ENCODE measurements around the gene SLC7A1.
"Not testable (repeated sequence)": the region's sequence is repeated elsewhere in the genome, so short reads cannot be mapped to it uniquely, and the experiment has no call there.

SLC7A1 gene

GRCh38 chr13:29595380-29596063 lies at the start of gene SLC7A1:
Gene SLC7A1 (minus strand): TSS chr13:29595688. CDS start chr13:29536188, 59,500 bp downstream.
- DNase-seq: peak; percentile 73

DNA sequence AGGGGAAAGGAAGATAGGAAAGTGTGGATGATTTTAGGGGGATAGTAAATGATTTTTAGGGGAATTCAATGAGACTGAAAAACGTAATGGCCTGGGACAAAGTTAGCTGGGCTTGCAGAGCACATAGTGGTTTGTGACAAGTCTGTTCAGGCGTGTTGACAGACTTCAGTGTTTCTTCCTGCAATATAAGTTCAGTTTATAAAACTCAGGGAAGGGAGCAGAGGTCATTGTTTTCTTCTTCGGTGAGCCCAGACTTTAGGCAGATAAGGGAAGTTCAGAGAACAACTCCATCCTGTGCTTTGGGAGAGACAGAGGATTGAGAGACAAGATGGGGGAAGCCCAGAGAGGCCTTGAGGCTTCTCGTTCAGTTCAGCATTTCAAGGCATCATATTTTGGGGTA lies 45.2 kb upstream of the SLC7A1 start:
- no peak for DNase-seq

DNA sequence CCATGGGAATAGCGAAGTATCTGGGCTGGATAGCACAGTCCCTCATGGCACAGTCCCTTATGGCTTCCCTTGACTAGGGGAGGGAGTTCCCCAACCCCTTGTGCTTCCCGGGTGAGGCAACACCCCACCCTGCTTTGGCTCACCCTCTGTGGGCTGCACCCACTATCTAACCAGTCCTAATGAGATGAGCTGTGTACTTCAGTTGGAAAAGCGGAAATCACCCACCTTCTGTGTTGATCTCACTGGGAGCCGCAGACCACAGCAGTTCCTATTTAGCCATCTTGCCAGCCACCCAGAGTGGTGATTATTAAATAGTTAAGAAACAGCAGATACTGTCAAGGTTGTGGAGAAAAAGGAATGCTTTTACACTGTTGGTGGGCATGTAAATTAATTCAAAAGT lies 41.3 kb upstream of the SLC7A1 start:
- DNase-seq: not testable (repeated sequence)

- no peak for DNase-seq
These were observed 29.5 kb upstream of the SLC7A1 start for GRCh38 chr13:29624997-29625396.

GRCh38 chr13:29621841-29622240 lies 26.4 kb upstream of the SLC7A1 start:
- no peak for DNase-seq

GRCh38 chr13:29621051-29621800 lies 25.7 kb upstream of the SLC7A1 start:
- no peak for DNase-seq

DNA sequence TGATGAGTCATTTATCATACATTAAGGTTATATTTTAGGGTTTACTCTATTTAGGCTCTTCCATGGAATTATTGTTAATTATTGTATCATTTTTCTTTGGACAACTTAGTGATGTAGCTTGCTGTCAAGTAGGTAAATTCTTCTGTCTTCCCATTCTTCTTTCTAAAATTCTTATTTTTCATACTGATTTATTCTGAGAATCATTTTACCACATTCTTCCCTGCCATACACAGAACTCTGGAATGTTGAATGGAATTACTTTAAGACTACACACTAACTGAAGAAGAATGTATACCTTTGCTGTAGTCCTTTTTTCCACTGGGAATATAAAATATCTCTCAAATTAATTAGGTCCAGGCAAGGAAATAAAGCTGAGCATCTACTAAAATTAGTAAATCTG lies 24.5 kb upstream of the SLC7A1 start:
- DNase-seq: no peak

DNA sequence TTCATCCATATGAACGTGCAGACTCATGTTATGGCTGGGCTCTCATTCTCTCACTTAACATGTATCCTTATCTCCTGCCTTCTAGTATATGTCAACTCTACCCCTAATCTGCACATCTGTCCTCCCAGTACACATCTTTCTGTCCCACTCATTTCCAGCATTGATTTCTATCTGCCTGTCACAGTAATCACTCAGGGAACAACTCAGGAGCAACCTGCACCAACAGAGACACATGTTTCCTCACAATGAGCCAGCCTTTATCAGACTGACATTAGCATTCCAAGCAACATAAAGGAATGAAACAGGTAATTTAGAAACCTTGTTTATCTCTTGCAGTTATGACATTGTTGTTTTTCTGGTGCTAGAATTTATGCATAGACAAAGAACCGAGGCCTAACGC lies 17.6 kb upstream of the SLC7A1 start:
- no peak for DNase-seq

GRCh38 chr13:29607465-29607864 lies 12.0 kb upstream of the SLC7A1 start:
- DNase-seq: no peak

DNA sequence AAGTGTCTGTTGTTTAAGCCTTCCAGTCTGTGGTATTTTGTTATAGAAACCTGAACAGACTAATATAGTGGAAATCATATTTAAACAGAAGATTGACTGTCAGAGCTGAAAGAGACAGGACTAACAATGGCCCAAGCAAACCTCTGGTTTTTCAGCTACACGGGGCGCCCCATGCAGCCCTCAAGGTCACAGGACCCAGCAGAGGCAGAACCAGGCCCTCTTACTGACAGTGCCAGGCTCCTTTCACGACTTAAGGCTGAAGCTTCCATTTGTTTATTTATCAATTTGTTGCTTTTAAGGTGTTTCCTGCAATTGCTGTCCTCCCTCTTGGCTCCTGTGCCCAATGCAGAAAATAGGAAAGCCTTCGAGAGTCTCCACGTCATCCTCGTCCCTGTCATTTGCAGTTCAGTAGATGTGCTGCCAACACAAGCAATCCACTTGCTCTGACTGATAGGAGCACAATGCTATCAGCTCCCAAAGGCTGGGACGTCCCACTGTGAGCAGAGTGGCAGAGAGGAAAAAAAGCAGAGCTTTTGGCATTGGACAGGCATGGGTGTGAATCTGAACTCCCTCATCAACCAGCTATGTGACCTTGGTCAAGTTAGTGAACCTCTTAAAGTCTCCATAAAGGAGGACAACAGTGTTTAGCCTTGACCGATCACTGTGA lies 10.5 kb upstream of the SLC7A1 start:
- no peak for DNase-seq

DNA sequence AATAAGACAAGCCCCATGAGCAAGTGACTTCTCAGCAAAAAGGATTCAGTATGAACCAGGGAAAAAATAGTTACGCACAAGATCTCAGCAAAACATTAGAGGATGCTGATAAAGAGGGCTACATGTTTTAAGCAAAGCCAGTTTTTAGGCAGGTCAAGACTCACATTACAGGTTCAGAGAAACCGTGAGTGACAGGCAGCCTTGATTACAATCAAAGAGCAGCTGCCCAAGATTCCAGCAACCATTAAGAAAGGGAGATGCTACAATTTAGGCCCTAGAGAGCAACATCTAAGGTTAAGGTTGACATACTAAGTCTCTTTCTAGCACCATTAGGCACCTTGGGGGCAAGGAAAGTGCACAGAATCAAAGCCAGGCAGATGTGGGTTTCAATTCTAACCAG lies 2.8 kb upstream of the SLC7A1 start:
- no peak for DNase-seq

- no peak for DNase-seq
These were observed 2.2 kb upstream of the SLC7A1 start for GRCh38 chr13:29597706-29598105.

DNA sequence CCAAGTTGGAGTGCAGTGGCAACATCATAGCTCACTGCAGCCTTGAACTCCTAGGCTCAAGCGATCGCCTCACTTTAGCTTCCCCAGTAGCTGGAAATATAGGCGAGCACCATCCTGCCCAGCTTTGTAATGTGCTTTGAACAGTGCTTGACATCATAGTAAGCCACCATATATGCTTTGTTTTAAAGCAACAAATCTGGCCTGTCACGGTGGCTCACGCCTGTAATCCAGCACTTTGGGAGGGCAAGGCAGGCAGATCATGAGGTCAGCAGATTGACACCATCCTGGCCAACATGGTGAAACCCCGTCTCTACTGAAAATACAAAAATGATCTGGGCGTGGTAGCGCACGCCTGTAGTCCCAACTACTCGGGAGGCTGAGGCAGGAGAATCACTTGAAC lies 1.8 kb upstream of the SLC7A1 start:
- no peak for DNase-seq

GRCh38 chr13:29596064-29596418 lies 553 bp upstream of the SLC7A1 start:
- DNase-seq: no peak

- peak; percentile 46 for DNase-seq
These were observed 643 bp downstream of the SLC7A1 start for GRCh38 chr13:29594710-29595379.

DNA sequence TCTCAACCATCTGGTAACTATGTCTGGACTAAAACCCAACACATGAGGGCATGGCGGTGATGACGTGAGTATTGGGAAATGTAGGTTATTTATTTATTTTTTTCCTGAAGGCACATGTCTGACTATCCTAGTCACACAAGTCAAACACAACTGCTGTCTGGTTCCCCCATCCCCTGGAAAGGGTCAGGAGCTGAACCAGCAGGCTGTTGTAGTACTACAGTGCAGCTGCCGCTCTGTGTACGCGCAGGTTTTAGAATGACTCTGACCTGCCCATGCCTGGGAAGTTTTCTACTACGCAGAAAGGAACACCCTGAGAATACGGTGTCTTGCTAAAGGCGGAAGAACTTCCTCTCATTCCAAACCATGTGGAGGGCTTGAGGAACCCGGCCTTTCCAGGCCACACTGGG lies 1.2 kb downstream of the SLC7A1 start:
- DNase-seq: peak; percentile 41

DNA sequence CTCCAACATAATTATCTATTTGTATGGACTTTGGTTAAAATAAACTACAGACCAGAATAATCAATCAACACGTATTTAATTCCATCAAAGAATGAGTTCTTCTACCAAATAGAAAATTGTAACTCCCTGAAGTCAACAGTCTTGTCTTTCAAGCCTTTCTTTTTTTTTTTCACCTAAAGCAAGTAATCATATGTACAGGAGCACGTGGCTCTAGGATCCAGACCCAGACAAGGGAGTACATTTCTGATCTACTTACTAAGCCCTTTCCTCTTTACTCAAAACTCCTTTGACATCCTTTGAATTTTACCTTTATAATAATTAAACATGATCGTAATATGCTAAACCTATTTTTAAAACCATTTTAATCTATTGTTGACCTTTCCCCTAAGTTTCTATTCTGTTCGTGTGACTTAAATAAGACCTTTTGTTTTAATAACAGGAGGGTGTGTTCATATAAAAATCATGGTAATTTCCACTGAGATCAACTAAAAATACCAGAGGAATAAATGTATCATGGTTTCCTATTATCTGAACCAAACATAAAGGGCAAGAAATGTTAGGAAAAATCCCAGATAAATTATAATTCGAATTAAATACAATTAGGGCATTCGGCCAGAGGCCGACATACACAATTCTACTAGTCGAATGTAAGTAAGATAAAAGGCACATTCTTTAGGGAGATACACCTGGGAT lies 1.7 kb downstream of the SLC7A1 start:
- no peak for DNase-seq

GRCh38 chr13:29591310-29591709 lies 4.2 kb downstream of the SLC7A1 start:
- DNase-seq: no peak

DNA sequence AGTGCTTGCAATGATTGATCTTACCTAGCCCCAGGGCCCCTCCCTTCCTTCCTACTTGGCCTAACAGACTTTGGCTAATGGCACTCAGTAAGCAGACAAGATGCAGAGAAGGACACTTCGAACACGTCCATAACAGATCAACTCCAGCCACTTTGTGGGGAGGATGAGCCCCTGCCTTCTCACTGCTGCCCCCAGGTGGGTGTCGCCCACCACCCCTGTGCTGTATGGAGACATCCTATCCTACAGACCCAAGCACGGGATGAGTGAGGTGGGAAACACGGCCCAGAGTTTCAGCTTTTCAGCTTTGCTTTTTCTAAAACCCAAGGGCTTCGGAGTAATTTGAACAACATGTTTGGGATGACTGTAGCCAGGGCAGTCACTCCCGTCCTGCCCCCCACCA lies 5.5 kb downstream of the SLC7A1 start:
- DNase-seq: no peak

DNA sequence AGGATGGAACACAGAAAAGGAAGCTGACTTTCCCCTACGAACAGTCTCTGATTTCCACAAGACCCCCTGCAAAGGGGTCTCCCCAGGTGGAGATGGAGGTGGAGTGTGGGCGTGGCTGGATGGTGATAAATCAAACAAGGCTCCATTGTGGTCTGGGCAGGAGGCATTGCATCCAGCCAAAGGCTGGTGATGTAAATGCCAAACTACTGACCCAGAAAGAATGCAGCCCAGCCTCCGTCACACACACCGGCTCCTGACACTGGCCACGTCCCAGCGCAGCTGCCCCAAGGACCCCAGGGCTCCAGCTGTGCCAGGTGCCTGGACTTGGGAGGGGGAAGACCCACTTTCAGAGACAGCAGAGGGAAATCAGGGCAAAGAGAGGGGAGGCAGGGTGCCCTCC lies 6.3 kb downstream of the SLC7A1 start:
- DNase-seq: no peak

- DNase-seq: no peak
These were observed 7.8 kb downstream of the SLC7A1 start for GRCh38 chr13:29587645-29588044.

- DNase-seq: no peak
These were observed 12.3 kb downstream of the SLC7A1 start for GRCh38 chr13:29583073-29583785.

All from CD4-positive, alpha-beta T cell treated with Interleukin-4 for 4 hours (primary cell).